ENCODE data around the gene MAP3K2.
"Not testable (repeated sequence)": the region's sequence is repeated elsewhere in the genome, so short reads cannot be mapped to it uniquely, and the experiment has no call there.

The MAP3K2 gene

GRCh38 chr2:127358044-127358443, 29.7 kb downstream of the MAP3K2 start:
- no peak overlapping the region for H3K27ac ChIP-seq (ENCODE audit: low read depth, low read length)
- H3K27me3 ChIP-seq (ENCODE audit: control insufficient read depth, insufficient read depth, low read length): no peaks in the 10 kb centered on the region
- H3K4me3 ChIP-seq (ENCODE audit: low read depth, low read length): no peak overlapping the region
- no peak overlapping the region for H3K9ac ChIP-seq (ENCODE audit: low read length)
- H3K4me1 ChIP-seq (ENCODE audit: control insufficient read depth, insufficient read depth, low read length): peaks cover 19% of the 10 kb centered on the region
- no peaks in the 10 kb centered on the region for H3K9me3 ChIP-seq (ENCODE audit: control insufficient read depth, insufficient read depth, low read depth, low read length)
- no peaks in the 10 kb centered on the region for H3K36me3 ChIP-seq (ENCODE audit: control insufficient read depth, insufficient read depth, low read length)

GRCh38 chr2:127357591-127357990, 30.2 kb downstream of the MAP3K2 start:
- H3K4me1 ChIP-seq (ENCODE audit: control insufficient read depth, insufficient read depth, low read length): peaks cover 19% of the 10 kb centered on the region
- no peaks in the 10 kb centered on the region for H3K36me3 ChIP-seq (ENCODE audit: control insufficient read depth, insufficient read depth, low read length)

DNA sequence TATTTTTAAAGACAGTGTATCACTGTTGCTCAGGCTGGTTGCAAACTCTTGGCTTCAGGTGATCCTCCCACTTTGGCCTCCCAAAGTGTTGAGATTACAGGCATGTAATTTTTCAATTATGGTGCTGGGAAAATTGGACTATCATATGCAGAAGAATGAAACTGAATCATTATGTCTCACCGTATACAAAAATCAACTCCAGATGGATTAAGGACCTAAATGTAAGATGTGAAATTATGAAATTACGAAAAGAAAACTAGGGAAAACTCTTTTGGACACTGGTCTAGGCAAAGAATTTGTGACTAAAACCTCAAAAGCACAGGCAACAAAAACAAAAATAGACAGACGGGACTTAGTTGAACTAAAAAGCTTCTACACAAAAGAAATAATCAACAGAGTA, 31.2 kb downstream of the MAP3K2 start:
- H3K4me3 ChIP-seq (ENCODE audit: low read depth, low read length): no peak overlapping the region
- H3K27me3 ChIP-seq (ENCODE audit: control insufficient read depth, insufficient read depth, low read length): no peaks in the 10 kb centered on the region
- no peaks in the 10 kb centered on the region for H3K36me3 ChIP-seq (ENCODE audit: control insufficient read depth, insufficient read depth, low read length)
- H3K9me3 ChIP-seq (ENCODE audit: control insufficient read depth, insufficient read depth, low read depth, low read length): 0 out of 2 replicates have a peak, but pooled peaks cover 4% of the 10 kb centered on the region
- no peak overlapping the region for H3K9ac ChIP-seq (ENCODE audit: low read length)
- H3K27ac ChIP-seq (ENCODE audit: low read depth, low read length): no peak overlapping the region
- H3K4me1 ChIP-seq (ENCODE audit: control insufficient read depth, insufficient read depth, low read length): peaks cover 14% of the 10 kb centered on the region

More at GRCh38 chr2:127357591-127357990, 30.2 kb downstream of the MAP3K2 start:
- Histone ChIP-seq H3K9me3 (ENCODE audit: control insufficient read depth, insufficient read depth, low read depth, low read length) (no peaks in the 10 kb centered on the region), H3K27me3 (ENCODE audit: control insufficient read depth, insufficient read depth, low read length) (no peaks in the 10 kb centered on the region), H3K27ac (ENCODE audit: low read depth, low read length) (no peak overlapping the region), H3K4me3 (ENCODE audit: low read depth, low read length) (no peak overlapping the region), H3K9ac (ENCODE audit: low read length) (no peak overlapping the region)

GRCh38 chr2:127355407-127356008, 32.3 kb downstream of the MAP3K2 start:
- peaks cover 14% of the 10 kb centered on the region for H3K4me1 ChIP-seq (ENCODE audit: control insufficient read depth, insufficient read depth, low read length)
- H3K9ac ChIP-seq (ENCODE audit: low read length): no peak overlapping the region
- no peaks in the 10 kb centered on the region for H3K36me3 ChIP-seq (ENCODE audit: control insufficient read depth, insufficient read depth, low read length)

DNA sequence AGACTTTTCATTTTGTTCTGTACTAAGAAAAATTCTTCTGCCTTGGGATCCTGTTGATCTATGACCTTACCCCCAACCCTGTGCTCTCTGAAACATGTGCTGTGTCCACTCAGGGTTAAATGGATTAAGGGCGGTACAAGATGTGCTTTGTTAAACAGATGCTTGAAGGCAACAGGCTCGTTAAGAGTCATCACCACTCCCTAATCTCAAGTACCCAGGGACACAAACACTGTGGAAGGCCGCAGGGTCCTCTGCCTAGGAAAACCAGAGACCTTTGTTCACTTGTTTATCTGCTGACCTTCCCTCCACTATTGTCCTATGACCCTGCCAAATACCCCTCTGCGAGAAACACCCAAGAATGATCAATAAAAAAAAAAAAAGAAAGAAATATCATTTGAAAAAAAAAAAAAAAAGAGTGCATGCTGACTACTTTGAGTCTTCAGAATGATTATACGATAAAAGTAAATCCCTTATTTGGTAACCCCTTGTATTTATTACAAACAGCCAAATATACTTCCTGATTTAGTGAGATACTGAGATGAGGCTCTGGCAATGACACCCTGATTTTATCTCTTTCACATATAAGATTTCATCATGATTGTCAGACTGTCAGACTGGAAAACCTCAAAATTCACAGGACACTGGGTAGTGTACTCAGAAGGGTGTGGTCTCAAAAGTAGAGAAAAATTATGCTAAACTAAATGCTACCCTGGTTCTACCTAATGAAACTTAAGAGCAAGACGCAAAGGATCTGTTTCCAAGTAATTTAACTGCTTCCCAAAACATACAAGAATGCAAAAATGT, 33.7 kb downstream of the MAP3K2 start:
- not testable (repeated sequence) for H3K4me1 ChIP-seq (ENCODE audit: control insufficient read depth, insufficient read depth, low read length); H3K27me3 ChIP-seq (ENCODE audit: control insufficient read depth, insufficient read depth, low read length); H3K36me3 ChIP-seq (ENCODE audit: control insufficient read depth, insufficient read depth, low read length); H3K4me3 ChIP-seq (ENCODE audit: low read depth, low read length); H3K9ac ChIP-seq (ENCODE audit: low read length); H3K27ac ChIP-seq (ENCODE audit: low read depth, low read length); H3K9me3 ChIP-seq (ENCODE audit: control insufficient read depth, insufficient read depth, low read depth, low read length)

More at GRCh38 chr2:127355407-127356008, 32.3 kb downstream of the MAP3K2 start:
- Histone ChIP-seq H3K27ac (ENCODE audit: low read depth, low read length) (no peak overlapping the region), H3K9me3 (ENCODE audit: control insufficient read depth, insufficient read depth, low read depth, low read length) (0 out of 2 replicates have a peak, but pooled peaks cover 4% of the 10 kb centered on the region), H3K27me3 (ENCODE audit: control insufficient read depth, insufficient read depth, low read length) (no peaks in the 10 kb centered on the region), H3K4me3 (ENCODE audit: low read depth, low read length) (no peak overlapping the region)

DNA sequence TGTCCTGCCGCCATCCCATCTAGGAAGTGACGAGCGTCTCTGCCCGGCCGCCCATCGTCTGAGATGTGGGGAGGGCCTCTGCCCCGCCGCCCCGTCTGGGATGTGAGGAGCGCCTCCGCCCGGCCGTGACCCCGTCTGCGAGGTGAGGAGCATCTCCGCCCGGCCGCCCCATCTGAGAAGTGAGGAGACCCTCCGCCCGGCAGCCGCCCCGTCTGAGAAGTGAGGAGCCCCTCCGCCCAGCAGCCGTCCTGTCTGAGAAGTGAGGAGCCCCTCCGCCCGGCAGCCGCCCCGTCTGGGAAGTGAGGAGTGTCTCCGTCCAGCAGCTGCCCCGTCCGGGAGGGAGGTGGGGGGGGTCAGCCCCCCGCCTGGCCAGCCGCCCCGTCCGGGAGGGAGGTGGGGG, 34.6 kb downstream of the MAP3K2 start:
- not testable (repeated sequence) for H3K27ac ChIP-seq (ENCODE audit: low read depth, low read length)

GRCh38 chr2:127351603-127352002, 36.2 kb downstream of the MAP3K2 start:
- Histone ChIP-seq H3K4me3 (ENCODE audit: low read depth, low read length) (no peak overlapping the region), H3K9ac (ENCODE audit: low read length) (no peak overlapping the region), H3K4me1 (ENCODE audit: control insufficient read depth, insufficient read depth, low read length) (no peaks in the 10 kb centered on the region), H3K27ac (ENCODE audit: low read depth, low read length) (no peak overlapping the region), H3K9me3 (ENCODE audit: control insufficient read depth, insufficient read depth, low read depth, low read length) (0 out of 2 replicates have a peak, but pooled peaks cover 4% of the 10 kb centered on the region), H3K36me3 (ENCODE audit: control insufficient read depth, insufficient read depth, low read length) (no peaks in the 10 kb centered on the region), H3K27me3 (ENCODE audit: control insufficient read depth, insufficient read depth, low read length) (no peaks in the 10 kb centered on the region)

More for the DNA sequence above, 34.6 kb downstream of the MAP3K2 start:
- not testable (repeated sequence) for H3K4me1 ChIP-seq (ENCODE audit: control insufficient read depth, insufficient read depth, low read length); H3K36me3 ChIP-seq (ENCODE audit: control insufficient read depth, insufficient read depth, low read length); H3K9ac ChIP-seq (ENCODE audit: low read length); H3K9me3 ChIP-seq (ENCODE audit: control insufficient read depth, insufficient read depth, low read depth, low read length); H3K27me3 ChIP-seq (ENCODE audit: control insufficient read depth, insufficient read depth, low read length); H3K4me3 ChIP-seq (ENCODE audit: low read depth, low read length)

- Histone ChIP-seq H3K27ac (ENCODE audit: low read depth, low read length) (no peak overlapping the region), H3K36me3 (ENCODE audit: control insufficient read depth, insufficient read depth, low read length) (no peaks in the 10 kb centered on the region), H3K4me1 (ENCODE audit: control insufficient read depth, insufficient read depth, low read length) (no peaks in the 10 kb centered on the region), H3K27me3 (ENCODE audit: control insufficient read depth, insufficient read depth, low read length) (no peaks in the 10 kb centered on the region), H3K9ac (ENCODE audit: low read length) (no peak overlapping the region), H3K9me3 (ENCODE audit: control insufficient read depth, insufficient read depth, low read depth, low read length) (0 out of 2 replicates have a peak, but pooled peaks cover 4% of the 10 kb centered on the region), H3K4me3 (ENCODE audit: low read depth, low read length) (no peak overlapping the region)
These were observed 39.3 kb downstream of the MAP3K2 start for GRCh38 chr2:127348426-127349000.

DNA sequence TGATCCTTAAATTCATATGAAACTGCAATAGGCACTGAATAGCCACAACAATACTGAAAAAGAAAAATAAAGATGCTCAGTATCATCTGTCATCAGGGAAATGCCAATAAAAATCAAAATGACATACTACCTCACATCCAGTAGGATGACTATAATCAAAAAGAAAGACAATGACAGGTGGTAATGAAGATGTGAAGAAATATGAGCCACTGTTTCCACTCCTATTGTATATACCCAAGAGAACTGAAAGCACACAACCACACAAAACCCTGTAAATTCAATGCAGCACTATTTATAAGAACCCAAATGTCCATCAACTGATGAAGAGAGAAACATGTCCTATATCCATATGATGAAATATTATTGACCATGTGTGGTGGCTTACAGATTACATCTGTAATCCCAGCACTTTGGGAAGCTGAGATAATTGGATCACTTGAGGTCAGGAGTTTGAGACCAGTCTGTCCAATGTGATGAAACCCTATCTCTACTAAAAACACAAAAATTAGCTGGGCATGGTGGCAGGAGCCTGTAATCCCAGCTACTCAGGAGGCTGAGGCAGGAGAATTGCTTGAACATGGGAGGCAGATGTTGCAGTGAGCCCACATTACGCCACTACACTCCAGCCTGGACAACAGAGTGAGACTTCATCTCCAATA, 39.9 kb downstream of the MAP3K2 start:
- H3K27me3 ChIP-seq (ENCODE audit: control insufficient read depth, insufficient read depth, low read length): no peaks in the 10 kb centered on the region
- no peak overlapping the region for H3K9ac ChIP-seq (ENCODE audit: low read length)
- 0 out of 2 replicates have a peak, but pooled peaks cover 4% of the 10 kb centered on the region for H3K9me3 ChIP-seq (ENCODE audit: control insufficient read depth, insufficient read depth, low read depth, low read length)
- H3K27ac ChIP-seq (ENCODE audit: low read depth, low read length): no peak overlapping the region
- no peaks in the 10 kb centered on the region for H3K36me3 ChIP-seq (ENCODE audit: control insufficient read depth, insufficient read depth, low read length)
- H3K4me3 ChIP-seq (ENCODE audit: low read depth, low read length): no peak overlapping the region
- no peaks in the 10 kb centered on the region for H3K4me1 ChIP-seq (ENCODE audit: control insufficient read depth, insufficient read depth, low read length)

- no peaks in the 10 kb centered on the region for H3K4me1 ChIP-seq (ENCODE audit: control insufficient read depth, insufficient read depth, low read length)
- 0 out of 2 replicates have a peak, but pooled peaks cover 3% of the 10 kb centered on the region for H3K9me3 ChIP-seq (ENCODE audit: control insufficient read depth, insufficient read depth, low read depth, low read length)
- no peak overlapping the region for H3K27ac ChIP-seq (ENCODE audit: low read depth, low read length)
- H3K4me3 ChIP-seq (ENCODE audit: low read depth, low read length): no peak overlapping the region
- no peak overlapping the region for H3K9ac ChIP-seq (ENCODE audit: low read length)
- H3K27me3 ChIP-seq (ENCODE audit: control insufficient read depth, insufficient read depth, low read length): no peaks in the 10 kb centered on the region
- peaks cover 6% of the 10 kb centered on the region for H3K36me3 ChIP-seq (ENCODE audit: control insufficient read depth, insufficient read depth, low read length)
These were observed 40.8 kb downstream of the MAP3K2 start for GRCh38 chr2:127347015-127347414.
